T-cell (primary cell): ENCODE measurements around the gene SLC35B2. TPM values are rescaled to one million over a fixed set of nuclear protein-coding genes. Genes with fewer than 3 reads are reported as not detected.

Source experiments
- ATAC-seq, 4 experiments: fragments of 200-7000 bp in 3 of 4; fragments of 150-1000 bp in 1 of 4; cut with Tn5 transposase; replicated peaks in 1 of 4; 1 replicate in 3 of 4; 2 replicates in 1 of 4; pipeline ENCODE4 v1.10.0; 2021; ENCODE audit warnings: moderate library complexity in 3 of 4, mild to moderate bottlenecking in 2 of 4, moderate number of reproducible peaks in 1 of 4
- CTCF ChIA-PET, 2 donors: fragments of 300-600 bp; sonication (Branson Sonifier 250); formaldehyde crosslinking; loops; one replicate each; lab custom pipeline; 2022; ENCODE audit warnings: antibody characterized with exemption in 2 of 2; lab: Charles Lee
- POLR2A ChIA-PET, 2 donors: fragments of 300-600 bp; sonication (Branson Sonifier 250); formaldehyde crosslinking; loops; one replicate each; lab custom pipeline; 2022; ENCODE audit warnings: antibody characterized with exemption in 2 of 2; lab: Charles Lee
- DNase-seq, 35 experiments: peaks; one replicate each; pipeline versions ENCODE4 v3.0.0 to v3.0.0-alpha.2; 2013 to 2023
- H3K27ac ChIP-seq: one replicate; pipeline ENCODE4 v1.5.1; 2013; ENCODE audit warnings: low read length
- H3K27me3 ChIP-seq, 2 experiments: replicated peaks in 1 of 2; 1 replicate in 1 of 2; 2 replicates in 1 of 2; pipeline versions ENCODE4 v1.6.1 to v1.7.0; 2013; ENCODE audit warnings: low read length in 1 of 2, mixed read lengths in 1 of 2; ENCODE audit not compliant: control insufficient read depth in 2 of 2, insufficient read depth in 2 of 2; ENCODE audit errors: extremely low read depth in 1 of 2
- H3K36me3 ChIP-seq, 2 donors: 1 replicate in 1 of 2; 2 replicates in 1 of 2; pipeline versions ENCODE4 v1.6.1 to v1.7.0; 2013; ENCODE audit warnings: low read length in 1 of 2; ENCODE audit not compliant: control insufficient read depth in 2 of 2, insufficient read depth in 1 of 2; ENCODE audit errors: extremely low read depth in 1 of 2
- H3K4me1 ChIP-seq, 2 experiments: 1 replicate in 1 of 2; 2 replicates in 1 of 2; pipeline versions ENCODE4 v1.6.1 to v1.7.0; 2013; ENCODE audit warnings: low read length in 2 of 2, mixed read lengths in 1 of 2; ENCODE audit not compliant: insufficient read depth in 2 of 2, control insufficient read depth in 1 of 2; ENCODE audit errors: extremely low read depth in 1 of 2
- H3K4me3 ChIP-seq, 2 donors: 1 replicate in 1 of 2; 2 replicates in 1 of 2; pipeline versions ENCODE4 v1.5.1 to v1.7.0; 2013; ENCODE audit warnings: mild to moderate bottlenecking in 2 of 2, low read length in 1 of 2, moderate library complexity in 1 of 2; ENCODE audit not compliant: control insufficient read depth in 1 of 2; ENCODE audit errors: extremely low read depth in 1 of 2
- H3K9me3 ChIP-seq: 2 replicates; pipeline ENCODE4 v1.7.0; 2013
- H3K27ac Mint-ChIP-seq, 2 donors: one replicate each; pipeline ENCODE4 v1.8.0; 2020 to 2021; ENCODE audit warnings: mild to moderate bottlenecking in 2 of 2, mixed read lengths in 2 of 2
- H3K27me3 Mint-ChIP-seq, 2 donors: one replicate each; pipeline ENCODE4 v1.8.0; 2021 to 2022; ENCODE audit warnings: mixed read lengths in 2 of 2
- H3K36me3 Mint-ChIP-seq: one replicate; pipeline ENCODE4 v1.8.0; 2021; ENCODE audit warnings: mixed read lengths
- H3K4me1 Mint-ChIP-seq, 3 donors: one replicate each; pipeline ENCODE4 v1.8.0; 2020 to 2022; ENCODE audit warnings: mixed read lengths in 3 of 3, mild to moderate bottlenecking in 1 of 3
- H3K4me3 Mint-ChIP-seq, 3 donors: one replicate each; pipeline ENCODE4 v1.8.0; 2020 to 2022; ENCODE audit warnings: mild to moderate bottlenecking in 3 of 3, mixed read lengths in 3 of 3, moderate library complexity in 3 of 3
- H3K9me3 Mint-ChIP-seq, 3 donors: one replicate each; pipeline ENCODE4 v1.8.0; 2020 to 2022; ENCODE audit warnings: mixed read lengths in 3 of 3
- WGBS: methylation state at CpG from one replicate; pipeline ENCODE4 v1.1.5; 2013; ENCODE audit warnings: missing lambda C conversion rate; ENCODE audit not compliant: insufficient coverage; 5-methylcytosine and 5-hydroxymethylcytosine counted together
- total RNA-seq, 35 experiments: library from RNA in 6 of 35; stranded (reverse) in 6 of 35; fragments of 120-200 nt in 1 of 35; gene quantifications; one replicate each; pipeline versions ENCODE4 v1.2.1 to v1.2.4 and lab custom pipeline; 2013 to 2026

Gene SLC35B2
- total RNA-seq, 5 donors from 2014 or later (not counting 1 experiment from before 2014, with no cell fraction given): 14.6 to 21.8 (median 20.3) TPM

DNA sequence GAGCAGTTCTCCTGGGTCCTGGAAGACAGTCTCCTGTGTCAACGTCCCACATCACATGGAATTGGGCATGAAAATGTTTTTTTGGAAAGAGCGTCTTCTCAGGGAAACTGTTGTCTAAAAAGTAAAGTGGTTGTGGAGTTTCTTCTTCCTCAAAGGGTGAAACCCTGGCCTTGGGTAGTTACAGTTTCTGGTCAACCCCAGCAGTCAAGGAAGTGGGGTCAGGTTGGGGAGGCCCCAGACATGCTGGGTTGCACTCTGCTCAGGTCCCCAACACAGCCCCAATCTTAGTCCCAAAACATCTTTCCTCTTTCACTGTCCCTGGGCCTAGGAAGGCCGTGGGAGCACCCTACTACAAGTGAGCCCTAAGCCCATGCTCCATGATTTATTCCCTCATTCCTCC is 9.0 kb upstream of the SLC35B2 start:
- Histone ChIP-seq H3K9me3 (no peaks in the 10 kb centered on the region), H3K36me3 (peaks cover 0 to 3% of the 10 kb centered on the region in 2 donors), H3K27ac (no peak overlapping the region), H3K27me3 (peaks cover 2 to 28% of the 10 kb centered on the region in 2 experiments), H3K4me1 (peaks cover 17 to 50% of the 10 kb centered on the region in 2 experiments), H3K4me3 (no peak overlapping the region)
- Mint-ChIP-seq H3K27me3 (peaks cover 9 to 23% of the 10 kb centered on the region in 2 donors), H3K4me1 (peaks cover 38 to 64% (median 45%) of the 10 kb centered on the region in 3 donors), H3K9me3 (no peaks in the 10 kb centered on the region), H3K36me3 (no peaks in the 10 kb centered on the region), H3K4me3 (peak overlapping the region; percentile 88 to 95 (median 93)), H3K27ac (peak overlapping the region; percentile 23 to 44)
- DNase-seq (no peak), ATAC-seq (no peak)
- ChIA-PET CTCF (interaction anchor here (0.6 to 1.6 kb wide), 7 partner anchors 27 to 170 kb away, joined by 3 to 9 read pairs (median 5); partner anchors contain the start of genes AARS2 (in 1 of the 2) and SLC29A1 (in 1 of the 2)), POLR2A (interaction anchor here in 1 of 2 donors (0.5 kb wide), 1 partner anchor 61 kb away, joined by 3 read pairs; no protein-coding TSS in a partner anchor)
- WGBS: 100% methylated on average over 1 of the region's 3 CpGs

- Mint-ChIP-seq H3K9me3 (no peaks in the 10 kb centered on the region), H3K27me3 (peaks cover 5 to 19% of the 10 kb centered on the region in 2 donors), H3K27ac (peak overlapping the region; percentile 80), H3K4me1 (peaks cover 38 to 65% (median 47%) of the 10 kb centered on the region in 3 donors), H3K4me3 (peak overlapping the region; percentile 88 to 95 (median 93)), H3K36me3 (peaks cover 5% of the 10 kb centered on the region)
- no peaks in the 10 kb centered on the region for H3K9me3 ChIP-seq
- DNase-seq (no peak), ATAC-seq (no peak)
- peaks cover 0 to 3% of the 10 kb centered on the region in 2 donors for H3K36me3 ChIP-seq
- CTCF ChIA-PET: interaction anchor here in 1 of 2 donors (0.6 kb wide), 1 partner anchor 19 kb away, joined by 3 read pairs; the partner anchor contains the start of gene HSP90AB1
- peak overlapping the region; percentile 87 for H3K27ac ChIP-seq
- H3K27me3 ChIP-seq: peaks cover 0 to 23% of the 10 kb centered on the region in 2 experiments
- POLR2A ChIA-PET: no interaction called here
- peak overlapping the region in 1 of 2 donors; percentile 82 for H3K4me3 ChIP-seq
- peaks cover 17 to 46% of the 10 kb centered on the region in 2 experiments for H3K4me1 ChIP-seq
- WGBS: 64% methylated on average over 12 of the region's 17 CpGs
Observed at GRCh38 chr6:44265722-44266233, 8.4 kb upstream of the SLC35B2 start.

DNA sequence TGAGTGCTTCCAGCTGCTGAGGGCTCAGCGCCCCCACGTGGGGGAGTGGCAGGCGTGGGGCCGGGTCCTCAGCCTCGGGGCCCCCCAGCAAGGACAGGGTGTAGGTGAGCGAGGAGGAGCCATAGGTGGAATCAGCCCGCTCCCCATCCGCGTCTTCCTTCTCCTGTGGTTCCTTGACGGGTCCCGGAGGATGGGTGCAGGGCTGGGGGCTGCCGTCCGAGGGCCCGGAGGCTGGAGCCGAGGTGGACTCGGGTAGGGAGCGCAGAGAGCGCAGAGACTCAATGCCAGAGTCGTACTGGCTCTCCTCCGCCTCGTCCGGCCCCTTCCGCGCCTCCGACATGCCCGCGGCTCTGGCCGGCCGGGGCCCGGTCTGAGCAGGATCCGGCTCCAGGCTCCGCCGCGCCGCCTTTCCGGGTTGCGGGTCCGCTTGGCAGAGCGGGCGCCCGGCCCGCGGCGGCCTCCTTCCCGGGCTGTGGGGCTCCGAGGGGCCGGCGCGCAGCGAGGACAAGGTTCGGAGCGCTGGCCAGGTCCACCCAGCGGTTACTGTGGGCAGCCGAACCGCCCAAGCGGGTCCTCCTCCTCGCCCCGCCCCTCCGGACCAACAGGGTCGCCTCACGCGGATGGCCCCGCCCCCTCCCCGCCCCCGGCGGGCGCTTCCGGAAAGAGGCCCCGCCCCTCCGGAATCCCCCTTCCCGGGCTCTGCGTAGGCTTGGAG is 7.8 kb upstream of the SLC35B2 start, which contains the start of gene NFKBIE:
NFKBIE (minus strand) TSS at position 545 of the 715 bp plus-strand sequence; CDS start at position 340, 205 bp downstream.
- H3K4me1 ChIP-seq: peaks cover 17 to 46% of the 10 kb centered on the region in 2 experiments
- H3K36me3 Mint-ChIP-seq: peaks cover 5% of the 10 kb centered on the region
- H3K36me3 ChIP-seq: peaks cover 0 to 7% of the 10 kb centered on the region in 2 donors
- H3K4me3 Mint-ChIP-seq: peak within 1 kb of the TSS; percentile 88 to 95 (median 93)
- H3K9me3 Mint-ChIP-seq: no peaks in the 10 kb centered on the region
- H3K27ac ChIP-seq: peak within 1 kb of the TSS; percentile 87
- peak within 1 kb of the TSS; percentile 90 to 98 for H3K27ac Mint-ChIP-seq
- CTCF ChIA-PET: interaction anchor here (0.6 to 0.8 kb wide), 2 partner anchors 17 to 18 kb away, joined by 3 to 5 read pairs; partner anchors contain the start of gene HSP90AB1 (in 1 of the 2)
- WGBS: under 1% methylated on average over 65 of the region's 72 CpGs
- H3K4me3 ChIP-seq: peak within 1 kb of the TSS; percentile 79 to 82
- ATAC-seq: peak; percentile 76 to 84 (median 80)
- POLR2A ChIA-PET: interaction anchor here in 1 of 2 donors (0.9 kb wide), 1 partner anchor 12 kb away, joined by 7 read pairs; no protein-coding TSS in a partner anchor
- peak; percentile 80 to 97 (median 92) for DNase-seq
- H3K9me3 ChIP-seq: no peaks in the 10 kb centered on the region
- H3K27me3 Mint-ChIP-seq: peaks cover 5 to 19% of the 10 kb centered on the region in 2 donors
- peaks cover 0 to 21% of the 10 kb centered on the region in 2 experiments for H3K27me3 ChIP-seq
- peaks cover 38 to 66% (median 48%) of the 10 kb centered on the region in 3 donors for H3K4me1 Mint-ChIP-seq

DNA sequence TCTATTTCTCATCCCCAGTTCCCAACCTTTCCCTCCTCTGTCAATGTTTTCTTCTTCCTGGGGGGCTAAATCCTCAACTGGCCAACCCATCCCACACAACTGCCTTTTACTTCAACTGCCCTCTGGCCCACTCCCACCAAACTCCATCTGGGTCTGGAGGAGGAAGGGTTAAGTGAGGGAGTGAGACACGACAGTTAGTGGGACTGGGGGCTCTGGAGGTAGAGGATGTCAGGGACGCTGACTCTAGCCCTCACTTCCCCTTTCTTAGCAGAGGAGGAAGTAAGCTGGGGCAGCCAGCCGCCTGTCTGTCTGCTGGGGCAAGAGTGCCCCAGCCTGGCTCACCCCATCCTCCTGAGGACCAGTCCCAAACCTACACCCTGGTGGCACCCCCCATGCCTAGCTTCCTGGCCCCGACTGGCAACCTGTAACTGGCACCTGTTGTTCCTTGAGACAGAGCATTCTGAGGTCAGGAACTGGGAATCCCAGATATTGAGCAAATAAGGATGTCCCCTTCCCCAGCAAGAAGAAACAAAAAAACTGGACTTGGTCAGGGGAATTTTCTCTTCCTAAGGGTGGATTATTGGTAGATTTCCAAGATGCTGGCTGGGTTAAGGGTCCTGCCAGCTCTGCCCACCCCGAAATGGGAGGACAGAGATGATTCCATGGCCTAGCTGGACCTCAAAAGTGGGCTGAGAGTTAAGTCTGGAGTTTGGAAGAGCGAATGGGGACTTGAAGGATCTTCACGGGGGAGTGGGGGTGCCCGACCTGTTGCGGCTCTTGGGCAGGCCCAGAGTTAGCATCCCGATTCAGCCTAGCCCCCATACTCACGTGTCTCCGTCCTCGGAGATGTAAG is 7.1 kb upstream of the SLC35B2 start:
- Histone ChIP-seq H3K27me3 (peaks cover 0 to 13% of the 10 kb centered on the region in 2 experiments), H3K36me3 (peaks cover 0 to 15% of the 10 kb centered on the region in 2 donors), H3K9me3 (no peaks in the 10 kb centered on the region), H3K27ac (peak overlapping the region; percentile 87), H3K4me3 (peak overlapping the region; percentile 79 to 82), H3K4me1 (peaks cover 17 to 41% of the 10 kb centered on the region in 2 experiments)
- Mint-ChIP-seq H3K27ac (peak overlapping the region; percentile 90 to 98), H3K4me1 (peaks cover 38 to 58% (median 48%) of the 10 kb centered on the region in 3 donors), H3K9me3 (no peaks in the 10 kb centered on the region), H3K36me3 (peaks cover 5% of the 10 kb centered on the region), H3K4me3 (peak overlapping the region; percentile 88 to 95 (median 93)), H3K27me3 (peaks cover 3 to 12% of the 10 kb centered on the region in 2 donors)
- POLR2A ChIA-PET: interaction anchor here in 1 of 2 donors (0.9 kb wide), 1 partner anchor 11 kb away, joined by 7 read pairs; no protein-coding TSS in a partner anchor
- ATAC-seq (peak in 3 of 4 experiments; percentile 14 to 38 (median 28)), DNase-seq (peak in 13 of 35 experiments; percentile 20 to 61 (median 30))
- WGBS: 0% methylated on average over 2 of the region's 13 CpGs
- CTCF ChIA-PET: interaction anchor here (0.7 to 0.9 kb wide), 3 partner anchors 10 to 23 kb away, joined by 3 to 5 read pairs (median 4); no protein-coding TSS in a partner anchor

- Mint-ChIP-seq H3K36me3 (peaks cover 11% of the 10 kb centered on the region), H3K4me1 (peaks cover 38 to 61% (median 48%) of the 10 kb centered on the region in 3 donors), H3K27me3 (peaks cover 0 to 3% of the 10 kb centered on the region in 2 donors), H3K27ac (peak overlapping the region; percentile 90 to 98), H3K9me3 (no peaks in the 10 kb centered on the region), H3K4me3 (peak overlapping the region; percentile 88 to 95 (median 93))
- 12% methylated on average over 6 of the region's 9 CpGs for WGBS
- POLR2A ChIA-PET: interaction anchor here in 1 of 2 donors (0.5 kb wide), 1 partner anchor 42 kb away, joined by 3 read pairs; no protein-coding TSS in a partner anchor
- DNase-seq (peak in 12 of 35 experiments; percentile 5 to 76 (median 34)), ATAC-seq (peak in 1 of 4 experiments; percentile 15)
- CTCF ChIA-PET: interaction anchor here in 1 of 2 donors (0.9 to 2.4 kb wide), 2 partner anchors 16 to 22 kb away, joined by 3 to 6 read pairs; no protein-coding TSS in a partner anchor
- H3K27me3 ChIP-seq: peaks cover 0 to 6% of the 10 kb centered on the region in 2 experiments
- peak overlapping the region; percentile 79 to 82 for H3K4me3 ChIP-seq
- H3K9me3 ChIP-seq: no peaks in the 10 kb centered on the region
- H3K27ac ChIP-seq: peak overlapping the region; percentile 87
- peaks cover 0 to 23% of the 10 kb centered on the region in 2 donors for H3K36me3 ChIP-seq
- H3K4me1 ChIP-seq: peaks cover 17 to 41% of the 10 kb centered on the region in 2 experiments
Observed at GRCh38 chr6:44263354-44264100, 6.2 kb upstream of the SLC35B2 start.
